Measurements from ENCODE around the gene ADAMTS8. TPM values are rescaled to one million over a fixed set of nuclear protein-coding genes. Genes with fewer than 3 reads are reported as not detected.

Gene ADAMTS8
- total RNA-seq, 1 experiment from 2014 or later = not detected

DNA sequence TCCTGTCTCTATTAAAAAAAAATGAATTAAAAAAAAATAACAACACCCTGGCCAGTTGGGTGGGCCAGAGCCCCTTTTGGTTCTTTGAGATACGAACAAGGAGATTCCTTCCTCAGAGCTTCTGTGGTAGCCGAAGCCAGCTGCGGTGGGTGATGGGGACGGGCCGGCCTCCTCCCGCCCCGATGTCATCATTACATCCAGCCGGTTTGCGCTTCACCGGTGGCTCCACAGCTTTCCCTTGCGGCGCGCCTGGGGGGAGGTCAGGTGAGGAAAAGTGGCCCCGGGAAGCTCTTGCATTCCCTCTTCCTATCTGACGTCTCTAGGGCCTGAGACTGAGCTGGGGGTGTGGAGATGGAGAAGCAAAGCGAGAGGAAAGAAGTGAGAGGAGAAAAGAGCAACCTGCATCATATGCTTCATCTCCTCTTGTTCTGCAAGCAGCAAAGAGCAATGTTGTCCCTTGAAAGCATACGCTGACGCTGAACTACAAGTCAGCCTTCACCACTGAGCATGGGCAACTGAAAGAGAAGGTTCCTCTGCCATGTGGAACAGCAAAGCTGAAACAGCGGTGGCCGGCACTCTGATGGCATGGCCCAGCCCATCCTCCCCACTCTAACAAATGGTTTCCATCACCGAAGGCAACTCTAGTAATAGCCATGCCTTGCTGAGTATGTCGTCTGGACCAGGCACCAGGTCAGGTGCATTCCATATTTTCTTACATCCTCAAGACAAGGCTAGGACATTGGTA is 6.0 kb downstream of the ADAMTS8 start:
- Histone ChIP-seq H3K9me2 (replicated peaks; ENCODE audit: low read length) (no peaks in the 10 kb centered on the region), H3K36me3 (ENCODE audit: low read depth, low read length) (no peaks in the 10 kb centered on the region), H3K27ac (ENCODE audit: low read length) (no peak overlapping the region), H3K4me1 (ENCODE audit: insufficient read depth, low read length) (no peaks in the 10 kb centered on the region; the same call in 1 of the 2 replicates), H3K4me3 (ENCODE audit: low read length) (no peak overlapping the region), H3K9me3 (ENCODE audit: low read length) (no peaks in the 10 kb centered on the region), H3K27me3 (ENCODE audit: low read length) (peaks cover 53% of the 10 kb centered on the region), H2AFZ (ENCODE audit: low read length) (no peak overlapping the region), H3K9ac (ENCODE audit: low read length) (no peak overlapping the region), H4K20me1 (ENCODE audit: low read length) (no peaks in the 10 kb centered on the region), H3F3A (ENCODE audit: low read length, unreplicated experiment) (no peaks in the 10 kb centered on the region), H3K4me2 (ENCODE audit: low read length) (no peak overlapping the region), H3K79me2 (ENCODE audit: low read length) (no peaks in the 10 kb centered on the region)
- TF ChIP-seq, protein P1, sequence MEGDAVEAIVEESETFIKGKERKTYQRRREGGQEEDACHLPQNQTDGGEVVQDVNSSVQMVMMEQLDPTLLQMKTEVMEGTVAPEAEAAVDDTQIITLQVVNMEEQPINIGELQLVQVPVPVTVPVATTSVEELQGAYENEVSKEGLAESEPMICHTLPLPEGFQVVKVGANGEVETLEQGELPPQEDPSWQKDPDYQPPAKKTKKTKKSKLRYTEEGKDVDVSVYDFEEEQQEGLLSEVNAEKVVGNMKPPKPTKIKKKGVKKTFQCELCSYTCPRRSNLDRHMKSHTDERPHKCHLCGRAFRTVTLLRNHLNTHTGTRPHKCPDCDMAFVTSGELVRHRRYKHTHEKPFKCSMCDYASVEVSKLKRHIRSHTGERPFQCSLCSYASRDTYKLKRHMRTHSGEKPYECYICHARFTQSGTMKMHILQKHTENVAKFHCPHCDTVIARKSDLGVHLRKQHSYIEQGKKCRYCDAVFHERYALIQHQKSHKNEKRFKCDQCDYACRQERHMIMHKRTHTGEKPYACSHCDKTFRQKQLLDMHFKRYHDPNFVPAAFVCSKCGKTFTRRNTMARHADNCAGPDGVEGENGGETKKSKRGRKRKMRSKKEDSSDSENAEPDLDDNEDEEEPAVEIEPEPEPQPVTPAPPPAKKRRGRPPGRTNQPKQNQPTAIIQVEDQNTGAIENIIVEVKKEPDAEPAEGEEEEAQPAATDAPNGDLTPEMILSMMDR (conservative IDR thresholded peaks at IDR 0.05; ENCODE audit: low read depth, low read length) = no peak
- TF ChIP-seq EZH2 (IDR thresholded peaks at IDR 0.05; ENCODE audit: low read length, unreplicated experiment) (no peak), EZH2phosphoT487 (IDR thresholded peaks at IDR 0.05; ENCODE audit: borderline replicate concordance, low read length) (no peak)
- intact Hi-C loops (cut with micrococcal nuclease) = no loop called here
- BruUV-seq (replicated peaks) = no TSS peak
- DNase-seq (no peak), ATAC-seq (no peak)
- ChIA-PET CTCF (no interaction called here), POLR2A (ENCODE audit: unreplicated experiment) (no interaction called here)

DNA sequence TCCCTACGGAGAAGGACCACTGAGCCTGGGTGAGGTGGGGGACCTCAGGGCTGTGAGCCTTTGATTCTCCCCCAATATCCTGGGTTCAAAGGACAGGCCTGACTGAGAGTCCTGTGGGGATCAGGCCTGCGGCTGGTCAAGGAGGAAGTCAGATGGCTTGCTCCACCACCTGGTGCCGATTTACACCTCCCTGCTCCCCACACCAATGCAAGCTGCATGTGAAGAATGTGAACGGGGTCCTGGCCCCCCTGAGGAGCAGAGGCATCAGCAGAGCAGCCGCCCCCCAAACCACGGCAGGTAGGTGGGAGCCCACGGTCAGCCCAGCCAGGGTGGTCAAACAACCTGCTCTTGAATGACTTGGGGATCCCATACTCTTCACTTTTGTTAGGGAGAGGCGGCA is 6.7 kb downstream of the ADAMTS8 start:
- ATAC-seq = no peak
- H3K27me3 ChIP-seq (ENCODE audit: low read length) = peaks cover 46% of the 10 kb centered on the region
- intact Hi-C loops (cut with micrococcal nuclease) = no loop called here
- H3K4me3 ChIP-seq (ENCODE audit: low read length) = no peak overlapping the region
- H2AFZ ChIP-seq (ENCODE audit: low read length) = no peak overlapping the region
- no peaks in the 10 kb centered on the region for H3K36me3 ChIP-seq (ENCODE audit: low read depth, low read length)
- H3K9me3 ChIP-seq (ENCODE audit: low read length) = no peaks in the 10 kb centered on the region
- no peak overlapping the region for H3K4me2 ChIP-seq (ENCODE audit: low read length)
- POLR2A ChIA-PET (ENCODE audit: unreplicated experiment) = no interaction called here
- H3K9ac ChIP-seq (ENCODE audit: low read length) = no peak overlapping the region
- CTCF ChIA-PET = no interaction called here
- no peak overlapping the region for H3K27ac ChIP-seq (ENCODE audit: low read length)
- TF ChIP-seq EZH2phosphoT487 (IDR thresholded peaks at IDR 0.05; ENCODE audit: borderline replicate concordance, low read length) (no peak), EZH2 (IDR thresholded peaks at IDR 0.05; ENCODE audit: low read length, unreplicated experiment) (no peak)
- TF ChIP-seq, protein P1 (conservative IDR thresholded peaks at IDR 0.05; ENCODE audit: low read depth, low read length) = no peak
- BruUV-seq (replicated peaks) = no TSS peak
- H3K9me2 ChIP-seq (replicated peaks; ENCODE audit: low read length) = no peaks in the 10 kb centered on the region
- no peaks in the 10 kb centered on the region for H3K79me2 ChIP-seq (ENCODE audit: low read length)
- DNase-seq = no peak
- no peaks in the 10 kb centered on the region for H3K4me1 ChIP-seq (ENCODE audit: insufficient read depth, low read length)
- H4K20me1 ChIP-seq (ENCODE audit: low read length) = no peaks in the 10 kb centered on the region
- no peaks in the 10 kb centered on the region for H3F3A ChIP-seq (ENCODE audit: low read length, unreplicated experiment)

DNA sequence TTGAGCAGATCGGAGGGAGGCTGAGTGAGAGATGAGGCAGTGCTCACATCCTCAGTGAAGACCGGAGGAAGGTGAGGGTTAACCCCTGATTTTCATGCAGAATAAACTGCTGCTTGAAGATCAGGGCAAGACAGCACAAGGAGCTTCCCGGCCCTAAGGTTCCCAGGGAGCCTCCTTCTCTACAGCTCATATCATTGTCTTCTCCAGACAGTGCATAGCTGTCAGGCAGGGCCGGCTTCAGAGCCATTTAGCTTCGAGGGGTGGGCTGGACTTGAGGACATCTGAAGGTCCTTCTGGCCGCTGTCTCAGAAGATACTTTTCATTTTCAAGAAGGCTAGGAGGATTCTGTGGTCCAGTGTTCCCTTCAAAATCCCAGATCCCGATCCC is 7.2 kb downstream of the ADAMTS8 start:
- H3K4me2 ChIP-seq (ENCODE audit: low read length) = no peak overlapping the region
- no TSS peak for BruUV-seq (replicated peaks)
- no peaks in the 10 kb centered on the region for H3K79me2 ChIP-seq (ENCODE audit: low read length)
- no peaks in the 10 kb centered on the region for H3K9me3 ChIP-seq (ENCODE audit: low read length)
- peaks cover 41% of the 10 kb centered on the region for H3K27me3 ChIP-seq (ENCODE audit: low read length)
- no peak overlapping the region for H3K9ac ChIP-seq (ENCODE audit: low read length)
- H3K4me3 ChIP-seq (ENCODE audit: low read length) = no peak overlapping the region
- no peaks in the 10 kb centered on the region for H3K36me3 ChIP-seq (ENCODE audit: low read depth, low read length)
- H3K27ac ChIP-seq (ENCODE audit: low read length) = no peak overlapping the region
- DNase-seq (no peak), ATAC-seq (no peak; the same call in 1 of the 2 replicates)
- CTCF ChIA-PET = no interaction called here
- H3K4me1 ChIP-seq (ENCODE audit: insufficient read depth, low read length) = no peaks in the 10 kb centered on the region
- H4K20me1 ChIP-seq (ENCODE audit: low read length) = no peaks in the 10 kb centered on the region
- no peaks in the 10 kb centered on the region for H3F3A ChIP-seq (ENCODE audit: low read length, unreplicated experiment)
- intact Hi-C loops (cut with micrococcal nuclease) = no loop called here
- H2AFZ ChIP-seq (ENCODE audit: low read length) = no peak overlapping the region
- H3K9me2 ChIP-seq (replicated peaks; ENCODE audit: low read length) = no peaks in the 10 kb centered on the region
- no peak for TF ChIP-seq EZH2 (IDR thresholded peaks at IDR 0.05; ENCODE audit: low read length, unreplicated experiment)
- no peak for TF ChIP-seq EZH2phosphoT487 (IDR thresholded peaks at IDR 0.05; ENCODE audit: borderline replicate concordance, low read length)
- TF ChIP-seq, protein P1 (conservative IDR thresholded peaks at IDR 0.05; ENCODE audit: low read depth, low read length) = no peak
- POLR2A ChIA-PET (ENCODE audit: unreplicated experiment) = no interaction called here

Measured in PC-3 (cell line).